NCI-H2196 (cell line): Measurements from ENCODE around the gene ARL15.

ENCODE experiments used
- DNase-seq: peaks from one replicate; lab custom pipeline; 2025; ENCODE audit not compliant: unreplicated experiment; lab: John Stamatoyannopoulos, UW

The ARL15 gene

GRCh38 chr5:54162184-54162583, 148.2 kb downstream of the ARL15 start:
- DNase-seq, result no peak

GRCh38 chr5:54160329-54160728, 150.0 kb downstream of the ARL15 start:
- no peak for DNase-seq

DNA sequence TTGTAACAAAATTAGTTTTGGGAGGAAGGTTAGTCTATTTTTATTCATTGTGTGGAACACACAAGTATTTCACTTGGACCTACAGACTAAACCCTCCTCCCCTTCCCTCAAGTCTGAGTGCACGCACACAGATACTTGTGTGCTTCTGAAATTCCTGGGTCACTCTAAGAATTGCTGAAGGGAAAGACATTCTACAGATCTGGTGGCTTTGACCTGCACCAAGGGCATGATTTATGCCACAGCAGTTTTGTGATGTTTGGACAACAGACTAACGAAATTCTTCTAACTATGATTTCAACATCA, 150.5 kb downstream of the ARL15 start:
- DNase-seq, result no peak

DNA sequence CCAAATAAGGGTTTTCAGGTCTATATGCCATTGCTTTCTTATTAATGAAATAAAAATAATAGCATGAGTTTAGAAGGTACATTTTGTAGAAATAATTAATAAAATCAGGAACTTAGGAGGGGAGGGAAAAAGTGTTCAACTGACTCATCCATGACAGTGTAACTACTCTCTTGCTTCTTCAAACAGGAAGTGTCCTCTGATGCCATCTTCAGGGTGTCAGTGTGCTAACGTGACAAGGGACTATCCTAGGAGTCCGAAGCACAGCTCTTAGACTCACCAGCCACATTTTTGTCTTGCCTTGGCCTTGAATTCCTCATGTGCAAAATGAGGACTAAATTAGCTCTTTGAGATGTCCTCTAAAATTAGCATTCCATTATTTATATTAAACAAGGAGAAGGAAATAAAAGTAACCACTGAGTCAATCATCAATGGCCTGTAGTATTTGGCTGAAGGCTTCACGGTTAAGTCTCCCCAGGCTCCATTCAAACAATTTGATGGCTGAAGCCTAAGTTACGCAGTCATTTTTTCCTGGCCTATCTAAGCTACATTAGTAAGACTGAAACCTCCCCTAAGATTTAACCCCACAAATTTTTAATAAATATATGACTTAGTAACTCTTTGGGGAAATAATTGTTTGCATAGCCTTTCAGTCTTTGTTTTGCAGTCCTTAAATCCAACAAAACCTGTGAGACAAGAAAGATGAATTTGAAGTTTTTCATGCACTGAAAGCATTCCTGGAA, 151.1 kb downstream of the ARL15 start:
- DNase-seq, result no peak

DNA sequence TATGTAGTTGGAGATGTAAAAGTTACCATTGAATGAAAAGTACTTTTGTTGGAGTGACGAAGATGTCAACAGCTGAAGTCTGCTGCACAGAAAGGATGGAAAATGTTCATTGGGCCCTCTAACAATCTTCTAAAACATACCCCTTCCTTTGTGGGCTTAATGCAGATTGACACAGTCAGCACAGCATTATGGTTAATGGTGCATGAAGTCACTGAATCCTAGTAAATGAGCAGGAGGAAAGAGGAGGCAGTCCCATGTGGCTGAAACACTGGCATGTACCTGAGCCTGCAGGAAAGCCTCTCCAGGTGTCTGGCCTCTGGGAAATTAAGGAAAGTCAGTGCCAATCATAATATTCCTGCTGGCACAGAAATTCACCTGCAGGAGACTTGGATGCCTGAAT, 153.8 kb downstream of the ARL15 start:
- DNase-seq, result no peak

DNA sequence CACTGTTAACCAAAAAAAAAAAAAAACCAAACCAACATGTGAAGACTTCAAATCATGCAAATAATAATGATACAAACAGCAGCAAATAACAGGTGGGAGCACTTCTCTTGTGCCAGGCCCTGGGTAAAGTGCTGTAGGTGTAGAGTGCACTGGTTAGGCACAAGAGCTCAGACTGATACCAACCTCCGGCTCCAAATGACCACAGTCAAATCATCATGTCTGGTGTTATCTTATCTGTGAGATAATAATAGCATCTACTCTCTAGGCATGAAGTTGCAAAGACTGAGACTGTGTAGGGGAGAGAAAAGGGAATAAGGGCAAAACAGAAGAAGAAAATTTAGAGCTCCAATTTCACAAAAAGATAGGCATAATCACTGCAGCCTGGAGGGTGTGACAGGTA, 159.5 kb downstream of the ARL15 start:
- DNase-seq, result no peak

DNA sequence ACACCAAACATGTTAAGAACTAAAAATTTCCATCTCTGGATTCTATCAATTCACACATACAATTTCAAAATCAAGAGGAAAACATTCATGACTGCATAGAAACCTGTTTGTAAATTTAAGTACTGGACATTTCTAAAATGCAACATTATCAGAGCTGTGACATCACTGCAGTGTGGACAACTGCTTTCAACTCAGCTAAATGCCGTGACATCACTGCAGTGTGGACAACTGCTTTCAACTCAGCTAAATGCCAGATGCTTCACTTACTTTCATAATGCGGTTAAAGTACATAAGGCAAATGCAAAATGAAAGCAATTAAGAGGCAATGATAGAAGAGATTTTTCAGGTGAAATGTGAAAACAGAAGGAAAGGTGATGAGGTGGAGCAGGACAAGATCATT, 161.5 kb downstream of the ARL15 start:
- no peak for DNase-seq

GRCh38 chr5:54148067-54148845, 162.1 kb downstream of the ARL15 start:
- no peak for DNase-seq

DNA sequence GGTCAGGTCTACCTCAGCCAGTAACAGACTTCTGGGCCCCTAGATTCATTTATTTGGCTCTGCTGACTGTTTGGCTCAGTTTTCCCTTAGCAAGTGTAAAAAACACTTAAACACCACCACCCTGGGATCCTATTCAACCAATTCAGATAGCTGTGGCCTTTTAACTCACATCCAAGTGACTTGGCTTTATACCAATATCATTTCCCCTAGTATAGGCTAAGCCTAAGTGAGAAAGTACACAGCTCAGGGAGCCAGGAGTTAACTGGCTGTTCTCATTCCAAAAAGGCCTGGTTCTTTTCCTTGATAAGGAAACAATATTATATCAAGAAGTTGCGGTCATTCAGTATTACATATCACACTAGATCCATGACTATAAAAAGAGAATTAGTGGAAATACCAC, 163.5 kb downstream of the ARL15 start:
- DNase-seq, result no peak

DNA sequence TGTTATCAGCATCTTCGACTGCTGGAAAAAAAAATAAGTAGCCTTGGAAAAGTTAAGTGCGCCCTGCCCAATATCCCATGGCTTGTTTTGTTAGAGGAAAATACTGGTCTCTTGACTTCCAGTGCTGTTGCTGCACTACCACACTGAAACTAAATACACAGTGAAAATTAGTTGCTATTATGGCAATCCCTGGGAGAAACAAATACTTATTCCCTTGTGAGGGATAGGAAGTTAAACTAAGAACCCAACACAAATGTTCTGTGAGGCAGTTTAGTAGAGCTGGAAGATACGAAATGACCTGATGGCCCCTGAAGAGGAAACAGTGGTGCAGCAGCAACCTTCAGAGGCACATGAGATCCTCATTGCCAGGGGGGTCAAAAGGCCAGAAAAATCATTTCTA, 164.0 kb downstream of the ARL15 start:
- no peak for DNase-seq

DNA sequence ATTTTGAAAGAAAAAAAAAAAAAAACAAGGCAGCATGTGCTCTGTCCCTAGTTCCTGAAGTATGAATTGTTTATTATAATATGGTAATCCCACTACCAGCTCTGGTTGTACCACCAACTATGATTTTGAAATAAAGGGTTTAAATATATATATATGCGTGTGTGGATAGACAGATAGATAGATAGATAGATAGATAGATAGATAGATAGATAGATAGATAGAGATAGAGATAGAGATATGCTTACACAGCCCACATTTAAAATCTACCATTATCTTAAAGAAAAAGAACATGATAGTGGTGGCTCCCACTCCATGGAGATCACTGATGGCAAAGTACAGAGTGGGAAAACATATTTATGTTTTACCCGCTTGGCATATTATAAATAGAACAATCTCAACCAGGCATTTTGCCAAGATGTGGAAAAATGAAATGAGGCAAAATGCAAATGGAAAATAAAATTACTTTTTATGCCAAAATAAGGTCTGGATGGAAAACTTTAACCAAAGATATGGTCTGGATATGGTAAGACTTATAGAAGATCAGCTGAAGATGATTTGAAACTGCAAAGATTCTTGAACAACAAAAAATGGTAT, 170.0 kb downstream of the ARL15 start:
- DNase-seq, result no peak

- DNase-seq, result no peak
Observed at GRCh38 chr5:54136516-54137440, 173.6 kb downstream of the ARL15 start.

- no peak for DNase-seq
Observed at GRCh38 chr5:54135042-54135441, 175.3 kb downstream of the ARL15 start.

- DNase-seq, result no peak
Observed at GRCh38 chr5:54133917-54134316, 176.5 kb downstream of the ARL15 start.

GRCh38 chr5:54120473-54120872, 189.9 kb downstream of the ARL15 start:
- DNase-seq, result no peak

- DNase-seq, result no peak
Observed at GRCh38 chr5:54117957-54118356, 192.4 kb downstream of the ARL15 start.

GRCh38 chr5:54115735-54116403, 194.5 kb downstream of the ARL15 start:
- no peak for DNase-seq

DNA sequence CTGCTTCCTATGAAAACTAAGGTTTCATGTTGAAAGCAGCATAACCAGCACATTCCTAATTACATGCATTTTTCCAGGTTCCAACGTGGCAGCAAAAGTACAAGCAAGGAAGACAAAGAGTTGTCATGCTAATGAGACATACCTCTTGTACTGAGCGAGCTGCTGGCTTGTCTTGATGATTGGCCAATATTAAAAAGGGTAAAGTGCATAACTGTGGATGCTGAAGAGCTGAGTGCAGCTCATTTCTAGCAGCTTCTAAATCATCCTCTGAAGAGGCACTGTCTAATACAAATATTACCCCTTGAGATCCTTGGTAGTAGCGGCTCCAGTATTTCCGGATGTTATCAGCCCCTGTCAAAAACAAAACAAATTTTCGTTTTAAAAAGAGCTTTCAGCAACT, 197.3 kb downstream of the ARL15 start:
- DNase-seq, result no peak

DNA sequence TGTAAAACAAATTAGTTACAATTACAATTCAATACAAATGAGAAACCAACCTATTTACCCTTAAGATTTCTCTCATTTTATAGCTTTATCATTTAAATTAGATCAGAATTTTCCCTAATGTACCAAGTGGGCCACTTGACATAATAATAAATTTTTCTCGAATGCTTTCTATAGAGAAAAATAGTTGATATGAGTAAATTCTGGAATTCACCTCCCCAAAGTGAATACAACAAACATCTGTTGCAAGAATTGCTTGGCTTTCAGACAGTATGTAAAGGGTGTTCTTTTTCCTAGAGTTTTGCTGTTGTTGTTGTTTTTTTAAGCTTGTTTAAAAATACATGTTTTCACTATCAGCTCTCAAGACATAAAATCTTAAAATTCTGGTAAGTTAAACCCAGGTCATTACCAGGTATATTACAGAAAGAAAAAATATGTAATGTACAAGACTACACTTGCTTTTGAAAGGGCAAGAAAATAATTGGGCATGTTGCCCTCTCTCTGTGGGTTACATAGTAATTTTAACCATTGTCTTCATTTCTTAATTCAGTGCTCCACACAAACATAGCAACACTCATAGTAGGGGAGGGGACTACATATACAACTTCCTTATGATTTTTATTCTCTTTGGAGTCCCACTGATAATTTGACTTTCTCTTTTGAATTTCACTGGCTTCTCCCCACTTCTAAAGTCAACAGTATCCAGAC, 200.6 kb downstream of the ARL15 start:
- DNase-seq, result no peak

- DNase-seq, result no peak
Observed at GRCh38 chr5:54108136-54108535, 202.2 kb downstream of the ARL15 start.
